Measurements from ENCODE around the gene RNF168. TPM values are rescaled to one million over a fixed set of nuclear protein-coding genes. Genes with fewer than 3 reads are reported as not detected.

The RNF168 gene
- polyA plus RNA-seq, 3 donors = 4.4 to 6.9 (median 6.7) TPM

GRCh38 chr3:196546537-196546936, 43.0 kb upstream of the RNF168 start:
- Histone ChIP-seq H3K9ac (ENCODE audit: insufficient read depth, low read length, poor library complexity, severe bottlenecking) (no peak overlapping the region), H4K20me1 (ENCODE audit: insufficient read depth, low read length) (no peaks in the 10 kb centered on the region), H3K27ac (ENCODE audit: low read depth in 1 of 2, low read length in 2 of 2) (no peak overlapping the region), H3K4me1 (ENCODE audit: control insufficient read depth in 1 of 2, insufficient read depth in 2 of 2, low read length in 2 of 2) (no peaks in the 10 kb centered on the region), H2AFZ (ENCODE audit: insufficient read depth, low read depth, low read length, poor library complexity, severe bottlenecking) (no peak overlapping the region), H3K27me3 (ENCODE audit: control insufficient read depth in 2 of 2, insufficient read depth in 2 of 2, low read length in 2 of 2) (no peaks in the 10 kb centered on the region), H3K4me3 (replicated peaks in 1 of 3; ENCODE audit: low read depth in 2 of 3, low read length in 3 of 3) (no peak overlapping the region), H3K9me3 (replicated peaks in 1 of 2; ENCODE audit: control insufficient read depth in 1 of 2, insufficient read depth in 1 of 2, low read length in 2 of 2) (peaks cover 18 to 20% of the 10 kb centered on the region in 2 donors), H3K36me3 (replicated peaks in 1 of 2; ENCODE audit: control insufficient read depth in 1 of 2, insufficient read depth in 2 of 2, low read length in 2 of 2) (no peaks in the 10 kb centered on the region), H3K79me2 (ENCODE audit: insufficient read depth, low read length) (no peaks in the 10 kb centered on the region), H3K4me2 (replicated peaks; ENCODE audit: extremely low read depth, low read length, poor library complexity, severe bottlenecking) (no peak overlapping the region)
- Mint-ChIP-seq H3K27me3 (ENCODE audit: low read depth in 3 of 3) (peaks cover 0 to 2% (median 0%) of the 10 kb centered on the region in 3 donors), H3K36me3 (peaks cover 2 to 5% of the 10 kb centered on the region in 2 donors), H3K27ac (no peak overlapping the region), H3K9me3 (peaks cover 15 to 31% (median 27%) of the 10 kb centered on the region in 7 donors), H3K4me3 (no peak overlapping the region), H3K4me1 (no peaks in the 10 kb centered on the region)
- TF ChIP-seq CTCF (IDR thresholded peaks at IDR 0.05) = no peak
- intact Hi-C loops (cut with micrococcal nuclease) = no loop called here
- no peak for DNase-seq
- no CpG with 5 or more reads among the region's 5 CpGs for WGBS (ENCODE audit: insufficient coverage)

DNA sequence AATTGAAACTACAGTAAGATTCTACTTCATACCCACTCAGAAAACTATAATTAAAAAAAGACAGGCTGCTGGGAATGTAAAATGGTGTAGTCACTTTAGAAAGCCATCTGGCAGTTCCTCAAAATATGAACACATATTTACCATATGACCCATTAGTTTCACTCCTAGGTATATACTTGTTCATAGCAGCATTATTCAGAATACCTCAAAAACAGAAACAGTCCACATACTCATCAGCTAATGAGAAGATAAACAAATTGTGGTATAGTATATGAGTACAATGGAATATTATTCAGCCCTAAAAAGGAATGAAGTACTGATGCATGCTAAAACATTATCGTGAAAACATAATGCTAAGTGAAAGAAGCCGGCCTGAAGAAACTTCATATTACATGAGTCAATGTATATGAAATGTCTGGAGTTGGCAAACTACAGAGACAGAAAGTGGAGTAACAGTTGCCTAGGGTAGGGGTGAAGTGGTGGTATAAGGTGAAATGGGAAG, 41.0 kb upstream of the RNF168 start:
- Histone ChIP-seq H3K27me3 (ENCODE audit: control insufficient read depth in 2 of 2, insufficient read depth in 2 of 2, low read length in 2 of 2) (no peaks in the 10 kb centered on the region), H2AFZ (ENCODE audit: insufficient read depth, low read depth, low read length, poor library complexity, severe bottlenecking) (no peak overlapping the region), H3K9me3 (replicated peaks in 1 of 2; ENCODE audit: control insufficient read depth in 1 of 2, insufficient read depth in 1 of 2, low read length in 2 of 2) (peaks cover 7 to 8% of the 10 kb centered on the region in 2 donors), H3K4me3 (replicated peaks in 1 of 3; ENCODE audit: low read depth in 2 of 3, low read length in 3 of 3) (no peak overlapping the region), H4K20me1 (ENCODE audit: insufficient read depth, low read length) (no peaks in the 10 kb centered on the region), H3K79me2 (ENCODE audit: insufficient read depth, low read length) (no peaks in the 10 kb centered on the region), H3K4me2 (replicated peaks; ENCODE audit: extremely low read depth, low read length, poor library complexity, severe bottlenecking) (no peak overlapping the region), H3K9ac (ENCODE audit: insufficient read depth, low read length, poor library complexity, severe bottlenecking) (no peak overlapping the region), H3K36me3 (replicated peaks in 1 of 2; ENCODE audit: control insufficient read depth in 1 of 2, insufficient read depth in 2 of 2, low read length in 2 of 2) (no peaks in the 10 kb centered on the region), H3K27ac (ENCODE audit: low read depth in 1 of 2, low read length in 2 of 2) (no peak overlapping the region), H3K4me1 (ENCODE audit: control insufficient read depth in 1 of 2, insufficient read depth in 2 of 2, low read length in 2 of 2) (no peaks in the 10 kb centered on the region)
- Mint-ChIP-seq H3K27me3 (ENCODE audit: low read depth in 3 of 3) (peaks cover 0 to 3% (median 0%) of the 10 kb centered on the region in 3 donors), H3K36me3 (no peaks in the 10 kb centered on the region), H3K4me1 (no peaks in the 10 kb centered on the region), H3K4me3 (no peak overlapping the region), H3K9me3 (peaks cover 7 to 17% (median 15%) of the 10 kb centered on the region in 7 donors), H3K27ac (no peak overlapping the region)
- TF ChIP-seq CTCF (IDR thresholded peaks at IDR 0.05) = no peak
- intact Hi-C loops (cut with micrococcal nuclease) = no loop called here
- no peak for DNase-seq
- 100% methylated on average over 2 of the region's 2 CpGs for WGBS (ENCODE audit: insufficient coverage)

Data from CD14-positive monocyte (primary cell).